ENCODE measurements around the gene TMEFF2. TPM values are rescaled to one million over a fixed set of nuclear protein-coding genes. Genes with fewer than 3 reads are reported as not detected.

The TMEFF2 gene
- total RNA-seq, 2 donors from 2014 or later: 0.09 TPM; not detected in 1

DNA sequence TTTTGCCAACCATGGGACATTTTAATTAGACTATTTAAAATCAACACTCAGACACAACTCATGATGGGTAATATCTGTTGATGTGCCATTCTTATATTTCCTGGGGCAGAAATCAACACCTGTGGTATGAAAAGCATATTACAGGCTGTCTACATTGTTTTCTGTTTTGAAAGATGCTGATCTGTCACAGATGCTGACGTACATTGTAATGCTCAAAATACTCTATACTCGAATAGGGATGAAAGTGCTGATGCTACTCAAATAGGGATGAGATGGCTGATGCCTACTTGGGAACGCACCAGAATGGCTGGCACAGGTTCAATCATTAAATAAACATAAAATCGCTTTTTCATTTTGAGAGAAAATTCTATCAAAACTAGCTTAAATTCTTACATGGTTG, 41.2 kb downstream of the TMEFF2 start:
- WGBS, 2 experiments (ENCODE audit: insufficient coverage in 1 of 2, insufficient read length in 1 of 2): 97 to 100% methylated on average over 2 to 4 of the region's 4 CpGs

GRCh38 chr2:192151853-192152252, 42.9 kb downstream of the TMEFF2 start:
- TF ChIP-seq, protein P1, sequence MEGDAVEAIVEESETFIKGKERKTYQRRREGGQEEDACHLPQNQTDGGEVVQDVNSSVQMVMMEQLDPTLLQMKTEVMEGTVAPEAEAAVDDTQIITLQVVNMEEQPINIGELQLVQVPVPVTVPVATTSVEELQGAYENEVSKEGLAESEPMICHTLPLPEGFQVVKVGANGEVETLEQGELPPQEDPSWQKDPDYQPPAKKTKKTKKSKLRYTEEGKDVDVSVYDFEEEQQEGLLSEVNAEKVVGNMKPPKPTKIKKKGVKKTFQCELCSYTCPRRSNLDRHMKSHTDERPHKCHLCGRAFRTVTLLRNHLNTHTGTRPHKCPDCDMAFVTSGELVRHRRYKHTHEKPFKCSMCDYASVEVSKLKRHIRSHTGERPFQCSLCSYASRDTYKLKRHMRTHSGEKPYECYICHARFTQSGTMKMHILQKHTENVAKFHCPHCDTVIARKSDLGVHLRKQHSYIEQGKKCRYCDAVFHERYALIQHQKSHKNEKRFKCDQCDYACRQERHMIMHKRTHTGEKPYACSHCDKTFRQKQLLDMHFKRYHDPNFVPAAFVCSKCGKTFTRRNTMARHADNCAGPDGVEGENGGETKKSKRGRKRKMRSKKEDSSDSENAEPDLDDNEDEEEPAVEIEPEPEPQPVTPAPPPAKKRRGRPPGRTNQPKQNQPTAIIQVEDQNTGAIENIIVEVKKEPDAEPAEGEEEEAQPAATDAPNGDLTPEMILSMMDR (conservative IDR thresholded peaks at IDR 0.05): no peak
- no peak overlapping the region for H3K9ac ChIP-seq (ENCODE audit: extremely low read depth, low read length, poor library complexity, severe bottlenecking)
- no peak overlapping the region for H3K4me3 ChIP-seq (ENCODE audit: low read length)
- no peak overlapping the region for H3K27ac ChIP-seq (ENCODE audit: low read depth, low read length)
- Mint-ChIP-seq H3K9me3 (no peaks in the 10 kb centered on the region), H3K27ac (no peak overlapping the region), H3K27me3 (ENCODE audit: insufficient read depth) (no peaks in the 10 kb centered on the region), H3K4me1 (no peaks in the 10 kb centered on the region), H3K36me3 (ENCODE audit: low read depth) (no peaks in the 10 kb centered on the region), H3K4me3 (no peak overlapping the region)
- H3K36me3 ChIP-seq (ENCODE audit: control insufficient read depth, insufficient read depth, low read length): no peaks in the 10 kb centered on the region
- WGBS, 2 experiments (ENCODE audit: insufficient coverage in 1 of 2, insufficient read length in 1 of 2): 86% methylated on average over 1 of the region's 1 CpG; no CpG with 5 or more reads in 1 of the 2 experiments
- no peaks in the 10 kb centered on the region for H3K4me1 ChIP-seq (ENCODE audit: control insufficient read depth, insufficient read depth, low read length)
- no peak for DNase-seq
- H3K9me3 ChIP-seq (ENCODE audit: control insufficient read depth, low read length): no peaks in the 10 kb centered on the region
- H3K27me3 ChIP-seq (ENCODE audit: control insufficient read depth, insufficient read depth, low read length, poor library complexity, severe bottlenecking): no peaks in the 10 kb centered on the region

More for the DNA sequence above, 41.2 kb downstream of the TMEFF2 start:
- Histone ChIP-seq H3K9me3 (ENCODE audit: control insufficient read depth, low read length) (no peaks in the 10 kb centered on the region), H3K4me1 (ENCODE audit: control insufficient read depth, insufficient read depth, low read length) (no peaks in the 10 kb centered on the region), H3K27ac (ENCODE audit: low read depth, low read length) (no peak overlapping the region), H3K27me3 (ENCODE audit: control insufficient read depth, insufficient read depth, low read length, poor library complexity, severe bottlenecking) (no peaks in the 10 kb centered on the region), H3K4me3 (ENCODE audit: low read length) (no peak overlapping the region), H3K36me3 (ENCODE audit: control insufficient read depth, insufficient read depth, low read length) (no peaks in the 10 kb centered on the region), H3K9ac (ENCODE audit: extremely low read depth, low read length, poor library complexity, severe bottlenecking) (no peak overlapping the region)
- no peaks in the 10 kb centered on the region for H3K27me3 Mint-ChIP-seq (ENCODE audit: insufficient read depth)
- no peaks in the 10 kb centered on the region for H3K36me3 Mint-ChIP-seq (ENCODE audit: low read depth)
- no peaks in the 10 kb centered on the region for H3K9me3 Mint-ChIP-seq
- no peaks in the 10 kb centered on the region for H3K4me1 Mint-ChIP-seq
- no peak overlapping the region for H3K4me3 Mint-ChIP-seq
- no peak overlapping the region for H3K27ac Mint-ChIP-seq
- no peak for DNase-seq
- TF ChIP-seq, protein P1 (conservative IDR thresholded peaks at IDR 0.05): no peak

DNA sequence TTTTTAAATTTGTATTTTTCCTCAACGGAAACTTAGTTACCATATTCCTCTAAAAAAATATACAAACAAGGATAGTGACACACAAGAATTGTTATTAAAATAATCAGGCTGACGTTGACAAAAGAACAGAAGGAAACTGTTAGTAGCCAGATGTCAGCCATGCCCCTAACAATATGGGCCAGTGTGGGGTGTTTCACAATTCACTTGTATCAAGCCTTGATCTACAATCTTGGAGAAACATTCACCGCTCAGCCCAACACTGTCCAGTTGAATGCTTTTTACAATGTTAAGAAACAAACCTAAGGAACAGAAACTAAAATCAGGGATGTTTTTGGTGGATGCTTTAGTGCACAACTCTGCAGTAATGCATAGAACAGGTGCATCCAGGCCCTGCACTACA, 44.6 kb downstream of the TMEFF2 start:
- Mint-ChIP-seq H3K27ac (no peak overlapping the region), H3K9me3 (no peaks in the 10 kb centered on the region), H3K36me3 (ENCODE audit: low read depth) (no peaks in the 10 kb centered on the region), H3K27me3 (ENCODE audit: insufficient read depth) (no peaks in the 10 kb centered on the region), H3K4me3 (no peak overlapping the region), H3K4me1 (peaks cover 4% of the 10 kb centered on the region)
- Histone ChIP-seq H3K9ac (ENCODE audit: extremely low read depth, low read length, poor library complexity, severe bottlenecking) (no peak overlapping the region), H3K36me3 (ENCODE audit: control insufficient read depth, insufficient read depth, low read length) (no peaks in the 10 kb centered on the region), H3K4me1 (ENCODE audit: control insufficient read depth, insufficient read depth, low read length) (no peaks in the 10 kb centered on the region), H3K9me3 (ENCODE audit: control insufficient read depth, low read length) (no peaks in the 10 kb centered on the region), H3K27me3 (ENCODE audit: control insufficient read depth, insufficient read depth, low read length, poor library complexity, severe bottlenecking) (no peaks in the 10 kb centered on the region), H3K27ac (ENCODE audit: low read depth, low read length) (no peak overlapping the region), H3K4me3 (ENCODE audit: low read length) (no peak overlapping the region)
- TF ChIP-seq, protein P1 (conservative IDR thresholded peaks at IDR 0.05): no peak
- 86% methylated on average over 3 of the region's 3 CpGs; no CpG with 5 or more reads in 1 of the 2 experiments for WGBS, 2 experiments (ENCODE audit: insufficient coverage in 1 of 2, insufficient read length in 1 of 2)
- no peak for DNase-seq
